ENCODE measurements around the gene PPID.
"Not testable (repeated sequence)": the region's sequence is repeated elsewhere in the genome, so short reads cannot be mapped to it uniquely, and the experiment has no call there.

PPID gene

GRCh38 chr4:158663707-158664625 is 59.2 kb downstream of the PPID start:
- H3K4me1 ChIP-seq (ENCODE audit: insufficient read depth, low read length); H3K4me3 ChIP-seq (ENCODE audit: low read length); H3K27me3 ChIP-seq (ENCODE audit: insufficient read depth, low read length); H3K27ac ChIP-seq (ENCODE audit: low read length); H3K9ac ChIP-seq (ENCODE audit: low read depth, low read length); H3K9me3 ChIP-seq (ENCODE audit: insufficient read depth, low read depth, low read length): not testable (repeated sequence)
- H3K36me3 ChIP-seq (ENCODE audit: insufficient read depth, low read depth, low read length) = peaks cover 23% of the 10 kb centered on the region

- not testable (repeated sequence) for H3K27ac ChIP-seq (ENCODE audit: low read length); H3K4me3 ChIP-seq (ENCODE audit: low read length); H3K4me1 ChIP-seq (ENCODE audit: insufficient read depth, low read length); H3K9ac ChIP-seq (ENCODE audit: low read depth, low read length); H3K27me3 ChIP-seq (ENCODE audit: insufficient read depth, low read length); H3K9me3 ChIP-seq (ENCODE audit: insufficient read depth, low read depth, low read length)
- peaks cover 17% of the 10 kb centered on the region for H3K36me3 ChIP-seq (ENCODE audit: insufficient read depth, low read depth, low read length)
These were observed 59.9 kb downstream of the PPID start for GRCh38 chr4:158663255-158663654.

Measured in iPS-20b (cell line).